GM18909 (cell line): Measurements from ENCODE around the gene BNIP5.

Experiments used
- ATAC-seq: cut with Tn5 transposase; IDR thresholded peaks from one replicate; pipeline ENCODE4 v1.9.1; 2021; ENCODE audit warnings: mild to moderate bottlenecking; ENCODE audit not compliant: unreplicated experiment, poor library complexity

BNIP5 gene

DNA sequence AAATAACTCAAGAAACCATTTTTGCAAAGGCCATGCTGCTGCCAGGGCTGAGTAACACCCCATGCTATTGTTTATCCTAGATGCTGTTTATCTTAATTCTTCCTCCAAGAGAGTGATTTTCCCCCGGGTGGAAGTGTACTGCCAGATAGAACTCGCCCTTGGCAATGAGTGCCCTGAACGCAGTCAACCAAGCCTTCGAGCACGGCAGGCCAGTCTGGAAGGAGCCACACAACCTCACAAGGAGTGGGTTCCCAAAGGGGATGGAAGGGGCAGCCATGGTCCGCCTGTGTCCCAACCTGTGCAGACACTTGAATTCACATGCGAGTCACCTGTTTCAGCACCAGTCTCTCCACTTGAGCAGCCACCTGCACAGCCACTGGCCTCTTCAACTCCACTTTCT is 34.9 kb downstream of the BNIP5 start:
- no peak for ATAC-seq

DNA sequence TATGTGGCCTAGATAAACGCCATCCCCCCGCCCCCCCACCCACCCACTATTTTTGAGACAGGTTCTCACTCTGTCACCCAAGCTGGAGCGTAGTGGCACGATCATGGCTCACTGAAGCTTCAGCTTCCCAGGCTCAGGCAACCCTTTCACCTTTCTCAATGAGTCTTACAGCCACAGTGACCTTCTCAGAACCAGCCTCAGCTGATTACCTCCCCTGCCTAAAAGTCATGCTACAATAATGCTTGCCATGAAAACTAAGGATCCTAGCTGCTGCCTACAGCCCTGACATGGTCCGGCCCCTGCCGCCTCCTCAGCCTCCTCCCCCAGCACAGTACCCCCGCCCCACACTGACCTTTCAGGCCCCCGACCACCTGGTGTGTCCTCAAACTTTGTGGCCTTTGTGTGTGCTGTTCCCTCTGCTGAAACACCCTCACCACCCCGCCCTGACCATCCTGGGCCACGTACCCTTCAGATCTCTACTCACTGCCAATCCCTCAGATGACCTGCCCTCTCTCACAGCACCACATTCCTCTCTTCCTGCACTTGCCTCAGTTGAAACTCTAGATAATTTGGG is 35.5 kb downstream of the BNIP5 start:
- ATAC-seq: no peak

DNA sequence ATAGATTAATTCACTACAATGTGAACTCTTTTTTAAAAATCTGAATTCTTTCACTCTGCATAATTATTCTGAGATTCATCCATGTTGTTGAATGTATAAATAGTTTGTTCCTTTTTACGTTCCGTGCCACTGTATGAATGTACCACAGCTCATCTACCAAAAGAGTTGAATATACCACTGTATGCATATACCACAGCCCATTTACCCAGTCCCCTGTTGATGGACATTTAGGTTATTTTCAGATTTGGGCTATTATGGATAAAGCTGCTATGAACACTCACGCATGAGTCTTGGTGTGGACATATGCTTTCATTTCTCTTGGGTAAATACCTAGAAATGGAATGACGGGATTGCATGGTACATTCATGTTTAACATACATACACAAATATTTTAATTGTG is 38.7 kb downstream of the BNIP5 start:
- ATAC-seq: no peak

DNA sequence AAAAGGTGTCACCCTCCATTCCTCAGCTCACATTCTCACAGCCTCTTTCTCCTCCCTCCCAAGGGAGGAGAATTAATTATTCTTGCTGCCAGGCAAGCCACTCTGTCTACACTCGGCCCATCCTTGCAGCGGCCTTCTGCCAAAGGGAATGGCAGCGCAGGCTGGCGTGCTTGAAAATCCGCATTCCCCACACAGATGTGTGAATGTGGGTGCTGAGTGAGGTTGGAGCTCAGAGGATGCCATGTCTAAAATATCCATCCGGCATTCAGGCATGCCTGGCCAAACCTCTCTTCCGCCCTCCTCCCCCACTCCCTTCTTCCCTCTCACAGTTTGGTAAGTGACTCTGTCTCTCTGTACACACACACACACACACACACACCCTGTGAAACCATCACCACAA is 39.2 kb downstream of the BNIP5 start:
- no peak for ATAC-seq

DNA sequence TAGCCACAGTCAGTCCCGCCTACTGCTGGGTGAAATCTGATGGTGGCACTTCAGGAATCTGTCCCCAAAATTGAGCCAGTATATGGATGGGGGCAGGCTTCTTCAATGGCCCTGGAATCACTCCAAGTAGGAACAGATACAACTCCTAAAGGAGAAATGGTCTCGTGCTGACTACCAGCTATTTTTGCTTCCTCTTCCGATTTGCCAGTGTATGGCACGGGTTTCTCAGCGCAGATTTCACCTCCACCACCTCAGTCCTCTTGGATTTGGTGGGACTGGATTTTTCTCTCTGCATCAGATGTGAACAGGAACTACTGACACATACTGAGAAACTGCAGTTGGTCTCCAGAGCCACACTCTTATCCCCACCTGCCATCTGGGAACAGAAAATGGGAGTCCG is 39.6 kb downstream of the BNIP5 start:
- ATAC-seq: no peak

DNA sequence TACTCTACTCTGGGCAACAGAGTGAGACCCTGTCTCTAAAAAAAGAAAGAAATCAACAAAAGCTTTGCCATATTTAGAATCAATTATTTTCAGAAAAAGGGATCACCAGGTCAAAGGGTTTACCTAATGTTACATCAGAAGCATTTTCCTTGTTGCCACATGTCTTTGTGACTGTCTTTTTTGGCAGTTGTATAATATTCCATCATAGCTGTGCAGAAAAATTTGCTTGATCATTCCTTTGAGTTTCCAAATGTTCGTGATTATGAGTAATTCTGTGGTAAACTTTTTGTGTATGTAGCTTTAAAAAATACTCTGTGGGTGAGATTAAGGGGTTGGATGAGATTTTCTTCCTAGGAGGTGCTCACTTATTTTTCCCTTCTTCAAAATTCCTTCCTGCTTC is 40.4 kb downstream of the BNIP5 start:
- no peak for ATAC-seq

DNA sequence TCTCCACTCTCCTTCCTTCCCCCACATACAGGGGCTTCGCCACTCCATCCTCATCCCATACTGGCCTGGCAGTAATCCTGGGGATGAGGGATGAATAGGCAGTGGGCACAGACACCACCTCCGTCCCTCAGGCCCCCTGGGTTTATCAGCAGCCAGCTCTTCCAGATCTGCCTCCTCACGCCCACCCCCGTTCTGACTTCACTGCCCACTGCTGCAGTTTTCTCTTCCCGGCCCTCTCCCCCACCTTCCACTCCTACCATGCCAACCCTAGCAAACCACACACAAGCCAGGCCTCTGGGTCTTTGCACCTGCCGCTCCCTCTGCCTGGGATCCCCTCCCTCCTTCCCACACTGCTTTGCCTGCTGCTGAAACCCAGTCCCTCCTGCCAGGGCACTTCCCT is 44.5 kb downstream of the BNIP5 start:
- ATAC-seq: no peak

DNA sequence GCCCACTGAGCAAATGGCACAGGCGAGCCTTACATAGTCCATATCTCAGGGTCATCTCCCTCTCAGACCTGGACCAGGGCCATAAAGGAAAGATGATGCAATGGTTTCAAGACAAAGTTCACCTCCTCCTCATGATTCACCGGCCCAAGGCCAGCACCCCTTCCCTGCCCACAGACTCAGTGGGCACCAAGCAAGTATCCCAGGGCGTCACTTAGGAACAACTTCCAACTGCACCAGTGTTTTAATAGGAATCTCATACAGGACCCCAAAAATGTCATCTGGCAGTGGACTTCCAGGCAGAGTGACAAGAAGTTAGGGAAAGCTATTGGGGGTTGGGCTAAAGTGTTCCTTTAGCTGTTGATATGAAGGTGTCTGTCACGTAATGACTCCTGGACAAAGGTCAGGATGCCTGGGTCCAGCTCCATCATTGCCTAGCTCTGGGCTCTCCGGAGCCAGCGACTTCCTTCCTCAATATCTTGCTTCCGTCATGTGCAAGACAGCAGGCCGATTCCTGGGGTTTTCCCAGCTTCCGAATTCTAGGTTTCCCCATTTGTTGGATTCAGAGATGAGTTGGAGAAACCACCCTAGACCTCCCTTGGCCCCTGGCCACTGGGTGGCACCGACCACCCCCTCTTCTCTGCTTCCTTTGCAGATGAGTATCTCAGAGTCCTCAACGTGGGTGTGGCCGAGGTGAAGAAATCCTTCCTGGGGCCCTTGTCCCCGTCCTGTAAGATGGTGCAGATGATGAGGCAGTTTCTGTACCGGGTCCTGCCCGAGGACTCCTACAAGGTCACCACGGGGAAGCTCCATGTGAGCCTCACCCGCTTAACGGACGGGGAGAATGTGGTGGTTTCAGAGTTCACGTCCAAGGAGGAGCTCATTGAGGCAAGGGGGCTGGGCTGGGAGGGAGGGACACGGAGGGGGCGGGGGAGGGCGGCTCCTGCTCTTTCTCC is 45.7 kb downstream of the BNIP5 start:
- ATAC-seq: no peak

DNA sequence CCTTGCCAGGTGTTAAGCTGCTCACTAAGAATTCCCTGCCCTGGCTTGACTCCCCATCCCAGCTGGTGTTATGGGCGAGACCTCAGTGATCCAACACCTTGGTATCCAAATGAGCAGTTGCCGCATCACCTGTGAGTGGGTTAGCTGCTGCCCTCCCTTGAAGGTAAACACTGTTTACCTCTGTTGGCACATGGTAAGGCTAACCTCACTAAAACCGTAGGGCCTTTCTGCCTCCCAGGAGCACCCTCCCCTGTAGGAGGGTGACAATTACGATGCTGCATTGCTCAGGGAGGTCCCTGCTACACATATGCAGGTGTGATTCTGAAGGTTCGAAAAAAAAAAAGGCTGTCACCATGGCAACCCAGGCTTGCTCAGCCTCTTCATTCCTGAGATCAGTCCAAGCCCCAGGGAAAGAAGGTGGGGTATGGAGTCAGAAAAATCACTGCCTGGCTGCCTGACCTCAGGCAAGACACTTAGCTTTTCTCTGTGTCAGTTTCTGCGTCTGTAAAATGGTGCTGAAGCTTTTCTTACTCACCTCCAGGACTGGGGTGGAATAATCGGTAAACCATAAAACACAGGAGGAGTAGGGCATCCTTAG is 47.3 kb downstream of the BNIP5 start:
- no peak for ATAC-seq

DNA sequence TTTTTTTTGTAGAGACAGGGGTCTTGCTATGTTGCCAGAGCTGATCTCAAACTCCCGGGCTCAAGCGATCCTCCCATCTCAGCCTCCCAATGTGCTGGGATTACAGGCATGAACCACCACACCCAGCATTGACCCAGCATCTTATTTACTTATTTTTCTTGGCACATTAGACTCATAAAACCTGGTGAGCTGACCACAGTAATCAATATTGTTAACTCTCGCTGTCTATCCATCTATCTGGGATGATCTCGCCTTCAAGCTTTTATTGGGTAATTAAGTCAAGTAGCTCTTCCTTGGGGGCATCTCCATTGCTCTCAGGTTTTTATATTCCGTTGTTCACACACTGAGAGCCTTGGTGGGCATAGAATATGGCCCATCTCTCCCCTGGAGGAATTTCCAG is 49.8 kb downstream of the BNIP5 start:
- no peak for ATAC-seq

DNA sequence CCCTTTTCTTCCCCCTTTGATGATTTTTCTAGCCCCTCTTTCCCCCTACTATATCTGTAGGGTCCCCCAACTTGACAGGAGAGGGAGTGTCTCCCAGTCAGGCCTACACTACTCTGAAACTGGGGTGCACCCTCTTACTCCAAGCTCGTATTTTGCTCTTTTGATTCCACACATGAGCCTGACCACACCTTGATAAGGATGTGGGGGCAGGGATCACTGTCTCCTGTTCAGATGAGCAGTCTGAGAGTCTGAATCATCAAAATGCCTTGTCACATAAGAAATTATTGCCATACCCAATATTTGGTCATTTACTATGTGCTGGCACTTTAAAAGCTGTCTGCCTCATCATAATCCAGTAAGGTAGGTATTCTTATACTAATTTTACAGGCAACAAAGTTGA is 50.9 kb downstream of the BNIP5 start:
- no peak for ATAC-seq

DNA sequence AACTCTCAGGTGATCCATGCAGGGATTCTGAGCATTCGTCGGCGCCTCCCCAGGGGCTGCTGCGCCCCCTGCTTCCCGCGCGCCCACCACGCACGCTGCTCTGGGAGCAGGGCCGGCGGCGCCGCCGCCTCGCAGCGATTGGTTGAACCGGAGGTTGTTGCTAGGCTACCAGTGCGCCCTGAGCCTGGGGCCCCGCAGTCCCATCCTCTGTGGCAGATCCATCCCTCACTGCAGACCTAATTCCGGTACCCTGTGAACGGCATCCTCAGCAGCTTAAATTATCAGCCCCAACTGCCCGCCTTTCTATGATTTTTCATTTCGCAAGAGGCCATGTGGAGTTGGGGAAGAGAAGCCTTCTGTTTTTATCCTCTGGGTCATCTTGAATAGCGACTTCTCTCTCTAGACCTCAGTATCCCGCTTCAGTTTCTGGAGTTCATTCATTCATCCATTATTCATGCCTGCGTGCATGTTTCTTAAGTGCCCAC is 51.5 kb downstream of the BNIP5 start:
- no peak for ATAC-seq

DNA sequence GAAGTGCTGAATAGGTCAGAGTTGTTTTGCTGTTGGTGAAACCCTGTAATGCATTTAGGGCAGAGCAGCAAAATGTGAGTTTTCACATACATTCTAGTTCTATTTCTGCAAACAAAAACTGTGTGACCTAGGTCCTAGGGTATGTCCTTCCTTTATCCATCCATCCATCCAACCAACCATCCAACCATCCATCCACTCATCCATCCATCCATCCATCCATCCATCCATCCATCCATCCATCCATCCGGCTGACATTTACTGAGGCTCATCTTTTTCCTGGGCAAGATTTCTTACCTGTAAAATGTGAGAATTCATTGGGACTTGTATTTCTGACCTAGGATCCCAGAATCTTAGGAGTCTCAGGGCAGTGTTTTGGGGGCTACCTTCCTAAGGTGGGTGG is 52.3 kb downstream of the BNIP5 start:
- no peak for ATAC-seq

DNA sequence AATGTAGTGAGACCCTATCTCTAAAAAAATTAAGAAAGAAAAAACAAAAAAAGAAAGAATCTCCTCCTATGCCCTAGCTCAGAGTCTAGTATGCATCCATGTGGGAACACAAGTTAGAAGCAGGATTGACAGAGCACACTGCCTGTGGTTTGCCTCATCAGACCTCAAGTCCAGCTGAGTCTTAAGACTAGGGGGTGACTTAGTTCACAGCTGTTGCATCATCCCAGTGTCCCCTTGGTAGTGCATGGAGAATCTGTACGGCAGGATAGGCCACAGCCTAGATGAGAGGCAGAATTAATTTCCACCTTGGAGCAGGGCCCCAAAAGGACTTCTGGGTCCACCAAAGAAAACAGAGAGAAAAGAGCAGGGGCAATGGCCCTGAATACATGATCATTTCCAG is 53.1 kb downstream of the BNIP5 start:
- no peak for ATAC-seq

DNA sequence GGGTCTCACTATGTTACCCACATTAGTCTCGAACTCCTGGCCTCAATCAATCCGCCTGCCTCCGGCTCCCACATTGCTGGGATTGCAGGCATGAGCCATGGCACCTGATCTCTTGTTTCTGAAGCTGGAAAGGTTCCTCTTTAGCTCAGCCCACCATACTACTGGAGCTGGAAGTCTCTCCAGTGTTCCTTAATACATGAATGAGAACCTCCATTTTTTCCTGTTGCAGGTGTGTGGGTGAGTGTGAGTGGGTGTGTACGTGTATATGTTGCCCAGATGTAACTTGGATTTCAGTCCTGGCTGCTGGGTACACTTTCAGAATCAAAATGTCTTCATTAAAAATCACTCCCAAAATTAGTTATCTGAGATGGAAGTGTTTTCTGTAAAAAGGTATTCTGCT is 55.7 kb downstream of the BNIP5 start:
- no peak for ATAC-seq

DNA sequence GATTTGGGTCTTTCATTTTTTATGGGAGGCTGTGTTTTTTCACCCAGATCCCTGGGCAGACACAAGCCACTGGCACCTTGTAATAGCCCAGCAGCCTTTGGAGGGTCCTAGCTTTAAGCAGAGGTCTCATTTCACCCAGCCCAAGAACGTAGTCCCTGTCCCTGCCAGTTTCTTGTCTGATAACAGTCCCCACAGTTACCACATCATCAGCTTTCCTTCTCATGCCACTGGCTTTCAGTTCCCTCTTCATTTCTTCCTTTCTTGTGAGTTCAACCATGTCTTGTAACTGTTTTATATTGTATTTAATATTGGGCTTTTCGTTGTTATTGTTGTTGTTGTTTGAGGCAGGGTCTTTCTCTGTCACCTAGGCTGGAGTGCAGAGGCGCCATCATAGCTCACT is 56.2 kb downstream of the BNIP5 start:
- ATAC-seq: no peak

DNA sequence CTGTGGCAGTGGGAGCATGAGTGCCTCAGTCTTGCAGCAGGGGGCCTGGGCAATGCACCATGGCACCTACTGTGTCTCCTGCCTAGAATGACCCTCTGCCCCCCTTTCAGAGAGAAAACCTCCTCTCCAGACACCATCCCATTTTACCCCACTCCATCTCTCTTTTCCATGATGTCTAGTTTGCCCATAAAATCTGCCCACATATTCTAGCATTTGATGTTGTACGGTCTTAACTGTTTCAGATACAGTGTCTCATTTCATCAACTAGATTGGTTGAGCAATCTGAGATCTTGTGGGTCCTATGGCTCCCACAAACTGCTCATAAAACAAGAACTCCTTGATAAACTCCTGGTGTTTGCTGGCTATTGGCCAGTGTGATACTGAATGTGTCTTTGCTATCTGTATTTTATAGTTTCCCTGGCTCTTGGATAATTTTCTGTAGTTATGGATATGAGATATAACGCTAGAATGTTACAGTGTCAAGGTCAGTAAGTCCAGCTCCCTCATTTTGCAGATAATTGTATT is 58.7 kb downstream of the BNIP5 start:
- ATAC-seq: no peak

DNA sequence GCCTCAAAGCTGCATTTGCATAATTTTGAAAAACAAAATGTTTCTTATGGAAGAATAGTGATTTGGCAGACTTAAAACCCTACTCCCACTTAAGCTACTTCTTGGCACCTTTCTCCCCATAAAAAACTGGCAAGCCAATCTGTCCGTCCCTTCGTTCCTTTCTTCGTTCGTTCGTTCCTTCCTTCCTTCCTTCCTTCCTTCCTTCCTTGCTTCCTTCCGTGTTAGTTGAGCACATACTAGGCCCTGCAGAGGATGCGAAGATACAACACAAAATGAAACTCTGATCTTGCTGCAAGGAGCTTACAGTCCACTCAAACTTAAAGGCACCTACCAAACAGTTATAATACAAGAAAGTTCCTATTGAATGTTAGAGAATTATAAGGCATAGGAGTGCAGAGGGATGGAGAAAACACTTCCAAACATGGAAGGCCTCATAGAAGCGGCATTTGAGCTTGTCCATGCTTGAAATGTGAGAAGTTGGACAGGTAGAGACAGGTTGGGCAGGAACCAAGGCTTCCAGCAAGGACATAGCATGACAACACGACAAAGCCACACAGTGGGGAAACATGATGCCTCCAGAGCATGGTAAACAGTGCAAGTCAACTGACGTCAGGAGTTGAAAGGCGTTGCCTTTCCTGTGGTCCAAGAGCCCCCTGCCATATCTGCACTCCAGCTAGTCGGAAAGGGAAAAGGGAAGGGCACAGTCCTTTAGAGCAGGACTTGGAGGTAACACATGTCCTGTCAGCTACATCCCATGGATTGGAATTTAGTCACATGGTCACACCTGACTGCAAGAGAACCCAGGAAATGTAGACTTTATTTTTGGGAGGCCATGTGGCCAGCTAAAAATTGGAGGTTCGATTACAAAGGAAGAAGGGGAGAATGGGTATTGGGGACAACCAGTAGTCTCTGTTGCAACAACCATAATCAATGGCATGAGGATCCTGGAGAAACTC is 59.8 kb downstream of the BNIP5 start:
- no peak for ATAC-seq

DNA sequence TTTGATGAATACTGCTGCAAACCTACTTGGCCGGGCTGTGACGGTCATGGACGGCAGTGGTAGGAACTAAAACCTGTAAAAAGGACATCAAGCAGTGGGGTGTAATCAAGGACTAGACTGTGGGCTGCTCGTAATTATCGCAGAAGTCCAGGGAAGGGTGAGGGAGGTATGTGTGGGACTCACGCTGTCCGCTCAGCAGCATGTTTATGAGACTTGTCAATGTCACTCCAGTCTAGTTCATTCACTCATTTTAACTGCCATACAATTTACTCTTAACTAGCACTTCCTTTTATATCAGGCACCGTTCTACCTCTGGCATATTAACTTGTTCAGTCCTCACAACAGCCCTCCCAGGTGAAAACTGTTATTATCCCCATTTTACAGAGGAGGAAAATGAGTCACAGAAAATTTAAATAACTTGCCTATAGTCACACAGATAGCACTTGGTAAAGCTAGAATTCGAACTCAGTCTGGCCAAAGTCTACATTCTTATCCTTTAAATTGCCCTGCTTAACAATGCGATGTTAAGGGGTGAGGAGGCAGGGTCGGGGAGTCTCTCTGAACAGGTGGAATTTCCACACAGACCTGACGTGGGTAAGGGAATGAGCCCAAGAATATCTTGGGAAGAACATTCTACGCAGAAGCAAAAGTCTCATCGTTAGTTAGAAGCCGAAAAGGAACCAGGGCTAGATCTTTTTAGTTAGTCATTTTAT is 62.7 kb downstream of the BNIP5 start:
- ATAC-seq: no peak

DNA sequence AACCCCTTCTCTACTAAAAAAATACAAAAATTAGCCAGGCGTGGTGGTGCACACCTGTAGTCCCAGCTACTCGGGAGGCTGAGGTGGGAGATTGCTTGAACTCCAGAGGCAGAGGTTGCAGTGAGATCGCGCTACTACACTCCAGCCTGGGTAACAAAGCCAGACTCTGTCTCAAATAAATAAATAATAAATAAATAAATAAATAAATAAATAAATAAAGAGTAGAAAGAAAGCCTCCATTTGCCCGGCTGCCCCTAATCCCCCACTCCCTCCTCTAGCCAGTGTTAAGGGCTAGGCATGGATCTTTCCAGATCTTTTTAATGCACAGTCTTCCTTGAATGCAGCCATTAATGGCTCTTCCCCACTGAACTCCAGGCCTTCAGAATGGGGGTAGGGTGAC is 63.6 kb downstream of the BNIP5 start:
- no peak for ATAC-seq
